GM21515 (cell line): ENCODE measurements around the gene SLC16A9.
A peak's percentile ranks its signal among the peaks of the same experiment; 100 is the strongest.
"Not testable (repeated sequence)": the region's sequence is repeated elsewhere in the genome, so short reads cannot be mapped to it uniquely, and the experiment has no call there.

Experiments used
- ATAC-seq: cut with Tn5 transposase; IDR thresholded peaks from one replicate; pipeline ENCODE4 v1.9.1; 2021; ENCODE audit not compliant: unreplicated experiment

SLC16A9 gene

GRCh38 chr10:59709395-59710125 lies at the start of gene SLC16A9:
Gene SLC16A9, minus strand, starts transcription at chr10:59709850. Its CDS starts 25,559 bp downstream, at chr10:59684291.
- ATAC-seq: peak; percentile 88

GRCh38 chr10:59757966-59758365 lies 48.3 kb upstream of the SLC16A9 start:
- no peak for ATAC-seq

GRCh38 chr10:59754951-59755350 lies 45.3 kb upstream of the SLC16A9 start:
- no peak for ATAC-seq

- no peak for ATAC-seq
Measured at GRCh38 chr10:59753267-59753666, 43.6 kb upstream of the SLC16A9 start, which contains the start of gene MRLN. Gene MRLN, minus strand, starts transcription at chr10:59753455.

GRCh38 chr10:59752278-59752940 lies 42.8 kb upstream of the SLC16A9 start:
- ATAC-seq: no peak

GRCh38 chr10:59750155-59750945 lies 40.7 kb upstream of the SLC16A9 start:
- no peak for ATAC-seq

GRCh38 chr10:59748834-59749233 lies 39.2 kb upstream of the SLC16A9 start:
- no peak for ATAC-seq

GRCh38 chr10:59745163-59745650 lies 35.6 kb upstream of the SLC16A9 start:
- no peak for ATAC-seq

- ATAC-seq: not testable (repeated sequence)
Measured at GRCh38 chr10:59744762-59745161, 35.1 kb upstream of the SLC16A9 start.

GRCh38 chr10:59744156-59744555 lies 34.5 kb upstream of the SLC16A9 start:
- not testable (repeated sequence) for ATAC-seq

- ATAC-seq: no peak
Measured at GRCh38 chr10:59741583-59741982, 31.9 kb upstream of the SLC16A9 start.

- no peak for ATAC-seq
Measured at GRCh38 chr10:59741048-59741447, 31.4 kb upstream of the SLC16A9 start.

GRCh38 chr10:59736749-59737148 lies 27.1 kb upstream of the SLC16A9 start:
- ATAC-seq: no peak

GRCh38 chr10:59735296-59735695 lies 25.6 kb upstream of the SLC16A9 start:
- ATAC-seq: no peak

- no peak for ATAC-seq
Measured at GRCh38 chr10:59734014-59734462, 24.4 kb upstream of the SLC16A9 start.

GRCh38 chr10:59733321-59734013 lies 23.8 kb upstream of the SLC16A9 start:
- not testable (repeated sequence) for ATAC-seq

GRCh38 chr10:59732849-59733248 lies 23.2 kb upstream of the SLC16A9 start:
- not testable (repeated sequence) for ATAC-seq

GRCh38 chr10:59729167-59729566 lies 19.5 kb upstream of the SLC16A9 start:
- ATAC-seq: not testable (repeated sequence)

GRCh38 chr10:59724098-59724938 lies 14.7 kb upstream of the SLC16A9 start:
- ATAC-seq: no peak

GRCh38 chr10:59720377-59720776 lies 10.7 kb upstream of the SLC16A9 start:
- ATAC-seq: no peak
